CD4-positive, alpha-beta T cell (primary cell): ENCODE measurements around the gene SSH3. TPM values are rescaled to one million over a fixed set of nuclear protein-coding genes. Genes with fewer than 3 reads are reported as not detected.

Experiments
- ATAC-seq: fragments of 200-7000 bp; cut with Tn5 transposase; one replicate; pipeline ENCODE4 v1.10.0; 2022; ENCODE audit warnings: mild to moderate bottlenecking; ENCODE audit not compliant: poor library complexity
- CTCF ChIA-PET: fragments of 350-600 bp; sonication (Branson Sonifier 250); formaldehyde crosslinking; loops from one replicate; lab custom pipeline; 2021; ENCODE audit warnings: antibody characterized with exemption, inconsistent platforms; lab: Charles Lee
- POLR2A ChIA-PET: fragments of 350-600 bp; sonication (Branson Sonifier 250); formaldehyde crosslinking; loops from one replicate; lab custom pipeline; 2021; ENCODE audit warnings: antibody characterized with exemption, inconsistent platforms; lab: Charles Lee
- DNase-seq, 14 experiments: peaks; one replicate each; pipeline ENCODE4 v3.0.0-alpha.2; 2013 to 2020; ENCODE audit warnings: mixed read lengths in 2 of 14
- H3K27ac ChIP-seq, 2 donors: one replicate each; pipeline versions ENCODE4 v1.5.1 to v1.7.0; 2013; ENCODE audit warnings: low read length in 2 of 2, low read depth in 1 of 2, mild to moderate bottlenecking in 1 of 2
- H3K27me3 ChIP-seq, 2 experiments: 1 replicate in 1 of 2; 2 replicates in 1 of 2; pipeline versions ENCODE4 v1.6.1 to v1.7.0; 2013; ENCODE audit warnings: low read length in 2 of 2, control low read depth in 1 of 2, mild to moderate bottlenecking in 1 of 2, moderate library complexity in 1 of 2; ENCODE audit not compliant: insufficient read depth in 2 of 2, control insufficient read depth in 1 of 2
- H3K36me3 ChIP-seq: one replicate; pipeline ENCODE4 v1.6.1; 2013; ENCODE audit warnings: low read length, control low read depth; ENCODE audit not compliant: insufficient read depth
- H3K4me1 ChIP-seq: one replicate; pipeline ENCODE4 v1.6.1; 2013; ENCODE audit warnings: low read length, control low read depth; ENCODE audit not compliant: insufficient read depth
- H3K4me3 ChIP-seq: one replicate; pipeline ENCODE4 v1.5.1; 2013; ENCODE audit warnings: mild to moderate bottlenecking, low read length, moderate library complexity
- H3K9me3 ChIP-seq, 2 experiments: 1 replicate in 1 of 2; 2 replicates in 1 of 2; pipeline versions ENCODE4 v1.6.1 to v1.7.0; 2013; ENCODE audit warnings: low read length in 2 of 2, mild to moderate bottlenecking in 2 of 2, control low read depth in 1 of 2, moderate library complexity in 1 of 2; ENCODE audit not compliant: control insufficient read depth in 1 of 2, insufficient read depth in 1 of 2
- H3K27ac Mint-ChIP-seq: one replicate; pipeline ENCODE4 v1.8.0; 2020; ENCODE audit warnings: mixed read lengths
- H3K27me3 Mint-ChIP-seq: one replicate; pipeline ENCODE4 v1.8.0; 2021; ENCODE audit warnings: mixed read lengths
- H3K36me3 Mint-ChIP-seq: one replicate; pipeline ENCODE4 v1.8.0; 2021; ENCODE audit warnings: low read depth, mixed read lengths
- H3K4me1 Mint-ChIP-seq: one replicate; pipeline ENCODE4 v1.8.0; 2021; ENCODE audit warnings: low read depth, mixed read lengths
- H3K4me3 Mint-ChIP-seq: one replicate; pipeline ENCODE4 v1.8.0; 2020; ENCODE audit warnings: mild to moderate bottlenecking, mixed read lengths
- H3K9me3 Mint-ChIP-seq: one replicate; pipeline ENCODE4 v1.8.0; 2020; ENCODE audit warnings: mixed read lengths
- CTCF ChIP-seq: fragments of 200-600 bp; IDR thresholded peaks from one replicate; pipeline ENCODE4 v1.8.0; 2022; ENCODE audit warnings: antibody characterized with exemption, mild to moderate bottlenecking
- intact Hi-C, 2 experiments: fragments of 100-400 bp; cut with DNase I in 1 of 2; cut with micrococcal nuclease in 1 of 2; formaldehyde crosslinking; loops; one replicate each; pipeline versions ENCODE4 v1.15.1 to v1.9.0; 2023 to 2025; cut with DNase I, micrococcal nuclease
- total RNA-seq, 174 experiments: library from RNA in 2 of 174; stranded (reverse) in 2 of 174; gene quantifications; one replicate each; pipeline ENCODE4 v1.2.3 and lab custom pipeline; 2021 to 2026

The SSH3 gene
- total RNA-seq, 2 experiments from 2014 or later: 8.5 to 8.8 TPM

GRCh38 chr11:67286621-67287333 lies 16.6 kb upstream of the SSH3 start:
- intact Hi-C loops: loop anchor here in 1 of 2 experiments (1.0 to 10.0 kb wide), 2 partner anchors 14 to 198 kb away; partner anchors contain the start of gene AIP
- Histone ChIP-seq H3K36me3 (peaks cover 74% of the 10 kb centered on the region), H3K9me3 (no peaks in the 10 kb centered on the region), H3K4me1 (peaks cover 92% of the 10 kb centered on the region), H3K4me3 (peak overlapping the region; percentile 91), H3K27me3 (no peaks in the 10 kb centered on the region), H3K27ac (peak overlapping the region; percentile 90 to 95)
- H3K36me3 Mint-ChIP-seq: peaks cover 88% of the 10 kb centered on the region
- H3K27me3 Mint-ChIP-seq: no peaks in the 10 kb centered on the region
- H3K9me3 Mint-ChIP-seq: no peaks in the 10 kb centered on the region
- ChIA-PET POLR2A (interaction anchor here (1.0 to 5.5 kb wide), 10 partner anchors 9 to 168 kb away, joined by 4 to 191 read pairs (median 23); partner anchors contain the start of genes GRK2, KDM2A, POLD4 and PTPRCAP), CTCF (interaction anchor here (0.6 to 4.5 kb wide), 6 partner anchors 10 to 30 kb away, joined by 3 to 38 read pairs (median 22); partner anchors contain the start of gene GRK2)
- H3K4me1 Mint-ChIP-seq: peaks cover 39% of the 10 kb centered on the region
- TF ChIP-seq CTCF: no peak
- peak overlapping the region; percentile 83 for H3K4me3 Mint-ChIP-seq
- H3K27ac Mint-ChIP-seq: peak overlapping the region; percentile 90
- ATAC-seq: no peak
- DNase-seq: peak in 3 of 14 experiments; percentile 23 to 57 (median 57)

GRCh38 chr11:67287355-67288197 lies 15.8 kb upstream of the SSH3 start:
- H3K27me3 Mint-ChIP-seq: no peaks in the 10 kb centered on the region
- Histone ChIP-seq H3K9me3 (no peaks in the 10 kb centered on the region), H3K27me3 (no peaks in the 10 kb centered on the region), H3K27ac (peak overlapping the region; percentile 90 to 95), H3K36me3 (peaks cover 73% of the 10 kb centered on the region), H3K4me1 (peaks cover 91% of the 10 kb centered on the region), H3K4me3 (peak overlapping the region; percentile 91)
- H3K4me3 Mint-ChIP-seq: peak overlapping the region; percentile 83
- ATAC-seq (peak; percentile 29), DNase-seq (peak in 7 of 14 experiments; percentile 33 to 79 (median 60))
- no peak for TF ChIP-seq CTCF
- intact Hi-C loops: loop anchor here (1.0 to 10.0 kb wide), 6 partner anchors 10 to 197 kb away; partner anchors contain the start of gene AIP (in 1 of the 2)
- H3K36me3 Mint-ChIP-seq: peaks cover 85% of the 10 kb centered on the region
- POLR2A ChIA-PET: interaction anchor here (0.9 to 5.5 kb wide), 18 partner anchors 9 to 649 kb away, joined by 3 to 191 read pairs (median 8); partner anchors contain the start of genes GRK2, KDM2A, POLD4 and PPP1CA
- CTCF ChIA-PET: interaction anchor here (0.6 to 4.5 kb wide), 7 partner anchors 7 to 29 kb away, joined by 3 to 38 read pairs (median 22); partner anchors contain the start of gene GRK2
- peak overlapping the region; percentile 90 for H3K27ac Mint-ChIP-seq
- H3K9me3 Mint-ChIP-seq: no peaks in the 10 kb centered on the region
- H3K4me1 Mint-ChIP-seq: peaks cover 40% of the 10 kb centered on the region

GRCh38 chr11:67288198-67288451 lies 15.2 kb upstream of the SSH3 start:
- peaks cover 73% of the 10 kb centered on the region for H3K36me3 ChIP-seq
- CTCF ChIA-PET: interaction anchor here (1.3 to 4.5 kb wide), 7 partner anchors 8 to 94 kb away, joined by 5 to 38 read pairs (median 22); partner anchors contain the start of gene GRK2
- H3K27ac ChIP-seq: peak overlapping the region; percentile 90 to 95
- H3K4me3 Mint-ChIP-seq: peak overlapping the region; percentile 83
- peaks cover 45% of the 10 kb centered on the region for H3K4me1 Mint-ChIP-seq
- no peaks in the 10 kb centered on the region for H3K27me3 ChIP-seq
- no peaks in the 10 kb centered on the region for H3K9me3 Mint-ChIP-seq
- no peaks in the 10 kb centered on the region for H3K27me3 Mint-ChIP-seq
- peaks cover 86% of the 10 kb centered on the region for H3K4me1 ChIP-seq
- no peak for DNase-seq
- peak overlapping the region; percentile 90 for H3K27ac Mint-ChIP-seq
- TF ChIP-seq CTCF: no peak
- H3K9me3 ChIP-seq: no peaks in the 10 kb centered on the region
- H3K4me3 ChIP-seq: peak overlapping the region; percentile 91
- intact Hi-C loops: loop anchor here (1.0 to 10.0 kb wide), 5 partner anchors 11 to 197 kb away; partner anchors contain the start of gene AIP (in 1 of the 2)
- POLR2A ChIA-PET: interaction anchor here (0.9 to 5.5 kb wide), 18 partner anchors 8 to 650 kb away, joined by 3 to 191 read pairs (median 8); partner anchors contain the start of genes AIP, GRK2, KDM2A and POLD4
- ATAC-seq: peak; percentile 22
- peaks cover 85% of the 10 kb centered on the region for H3K36me3 Mint-ChIP-seq
